SK-N-MC (cell line): ENCODE results near the gene F10.

ENCODE experiments used
- EZH2 ChIP-seq: fragments of 200-600 bp; sonication (generic); IDR thresholded peaks from one replicate; pipeline ENCODE4 v1.6.1; 2017; ENCODE audit warnings: antibody characterized with exemption
- POLR2AphosphoS5 ChIP-seq: IDR thresholded peaks from 2 replicates; pipeline ENCODE4 v1.6.1; 2012; ENCODE audit warnings: mild to moderate bottlenecking, low read depth, low read length, borderline replicate concordance

DNA sequence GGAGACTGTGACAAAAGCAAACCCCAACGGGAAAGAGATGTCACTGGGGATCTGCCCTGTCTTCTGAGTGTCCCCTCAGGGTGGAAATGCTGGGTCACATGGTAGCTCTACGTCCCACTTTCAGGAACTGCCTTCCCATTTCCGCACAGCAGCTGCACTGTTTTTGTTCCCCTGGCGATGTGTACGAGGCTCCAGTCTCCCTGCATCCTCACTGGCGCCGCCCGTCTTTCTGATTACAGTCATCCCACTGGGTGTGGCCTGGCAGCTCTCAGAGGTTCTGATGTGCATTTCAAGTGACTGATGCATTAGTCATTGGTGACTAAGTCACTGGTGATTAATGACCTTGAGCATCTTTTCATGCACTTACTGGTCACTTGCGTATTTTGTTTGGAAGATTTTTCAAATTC lies 64.7 kb downstream of the F10 start:
- no peak for TF ChIP-seq POLR2AphosphoS5
- no peak for TF ChIP-seq EZH2
